Measurements from ENCODE around the gene RAB32.

Gene RAB32

GRCh38 chr6:146526192-146526591, 17.4 kb upstream of the RAB32 start:
- TF ChIP-seq REST (IDR thresholded peaks at IDR 0.05; ENCODE audit: insufficient read depth in 1 of 2, low read depth in 2 of 2, low read length in 2 of 2) (no peak), TAF1 (IDR thresholded peaks at IDR 0.05; ENCODE audit: borderline replicate concordance, insufficient read depth, low read length) (no peak), POLR2AphosphoS5 (IDR thresholded peaks at IDR 0.05; ENCODE audit: low read depth, low read length) (no peak), SIN3A (IDR thresholded peaks at IDR 0.05; ENCODE audit: borderline replicate concordance, insufficient read depth, low read length) (no peak), FOXP2 (optimal IDR thresholded peaks at IDR 0.05; ENCODE audit: borderline replicate concordance, extremely low read depth, extremely low read length, insufficient read depth) (no peak)

DNA sequence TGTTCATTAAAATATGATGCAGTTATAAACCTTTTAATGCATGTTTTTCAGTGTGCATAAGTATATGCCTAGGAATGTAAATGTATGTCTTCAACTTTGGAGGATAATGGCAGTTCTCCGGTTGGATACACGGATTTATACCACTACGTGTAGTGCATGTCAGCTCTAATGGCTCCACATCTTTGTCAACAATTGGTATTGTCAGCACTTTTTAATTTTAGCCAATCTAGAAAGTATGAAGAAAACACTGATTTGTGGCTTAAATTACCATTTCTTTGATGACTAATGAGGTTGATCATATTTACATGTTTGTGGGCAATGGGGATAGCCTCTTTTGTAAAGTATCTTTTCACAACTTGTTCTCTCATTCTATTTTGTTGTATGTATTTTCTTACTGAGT, 10.9 kb upstream of the RAB32 start:
- TF ChIP-seq TAF1 (IDR thresholded peaks at IDR 0.05; ENCODE audit: borderline replicate concordance, insufficient read depth, low read length) (no peak), SIN3A (IDR thresholded peaks at IDR 0.05; ENCODE audit: borderline replicate concordance, insufficient read depth, low read length) (no peak), FOXP2 (optimal IDR thresholded peaks at IDR 0.05; ENCODE audit: borderline replicate concordance, extremely low read depth, extremely low read length, insufficient read depth) (no peak), REST (IDR thresholded peaks at IDR 0.05; ENCODE audit: insufficient read depth in 1 of 2, low read depth in 2 of 2, low read length in 2 of 2) (no peak), POLR2AphosphoS5 (IDR thresholded peaks at IDR 0.05; ENCODE audit: low read depth, low read length) (no peak)

DNA sequence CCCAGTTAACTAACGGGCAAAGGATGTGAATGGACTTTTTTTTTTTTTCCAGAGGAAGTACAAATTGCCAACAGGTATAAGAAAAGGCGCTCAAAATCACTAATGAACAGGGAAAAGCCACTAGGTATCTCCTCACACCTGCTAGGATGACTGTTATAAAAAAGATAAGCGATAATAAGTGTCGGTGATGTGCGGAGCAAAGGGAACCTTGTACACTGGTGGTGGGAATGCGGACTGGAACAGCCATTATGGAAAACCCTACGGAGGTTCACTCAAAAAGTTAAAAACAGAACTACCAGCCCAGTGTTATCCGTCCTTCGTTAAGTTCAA, 787 bp upstream of the RAB32 start:
- no peak for TF ChIP-seq POLR2AphosphoS5 (IDR thresholded peaks at IDR 0.05; ENCODE audit: low read depth, low read length)

GRCh38 chr6:146543940-146544615, 445 bp downstream of the RAB32 start:
- no peak for TF ChIP-seq REST (IDR thresholded peaks at IDR 0.05; ENCODE audit: insufficient read depth in 1 of 2, low read depth in 2 of 2, low read length in 2 of 2)
- TF ChIP-seq SIN3A (IDR thresholded peaks at IDR 0.05; ENCODE audit: borderline replicate concordance, insufficient read depth, low read length), result no peak
- TF ChIP-seq POLR2AphosphoS5 (IDR thresholded peaks at IDR 0.05; ENCODE audit: low read depth, low read length), result no peak
- TF ChIP-seq FOXP2 (optimal IDR thresholded peaks at IDR 0.05; ENCODE audit: borderline replicate concordance, extremely low read depth, extremely low read length, insufficient read depth), result no peak
- TF ChIP-seq TAF1 (IDR thresholded peaks at IDR 0.05; ENCODE audit: borderline replicate concordance, insufficient read depth, low read length), result no peak

DNA sequence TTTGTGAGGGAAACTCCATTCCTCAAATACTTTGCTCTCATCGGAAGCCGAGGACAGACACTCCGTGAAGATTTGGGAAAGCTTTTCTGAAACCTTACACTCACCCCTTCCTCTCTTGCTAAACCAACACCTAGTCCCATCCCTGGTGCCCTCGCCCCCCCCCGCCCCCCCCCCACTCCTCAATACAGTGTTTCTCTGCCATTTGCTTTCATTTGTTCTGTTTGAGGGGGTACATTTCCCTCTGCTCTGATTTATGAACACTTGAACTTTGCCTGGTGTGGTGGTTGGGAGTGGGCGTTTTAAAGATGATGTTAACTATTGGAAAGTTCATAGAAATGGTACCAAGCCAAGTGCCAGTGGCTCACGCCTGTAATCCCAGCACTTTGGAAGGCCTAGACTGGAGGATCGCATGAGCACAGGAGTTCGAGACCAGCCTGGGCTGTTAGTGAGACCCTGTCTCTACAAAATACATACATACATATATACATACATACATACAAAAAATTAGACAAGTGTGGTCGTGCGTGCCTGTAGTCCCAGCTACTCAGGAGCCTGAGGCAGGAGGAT, 1.1 kb downstream of the RAB32 start:
- no peak for TF ChIP-seq TAF1 (IDR thresholded peaks at IDR 0.05; ENCODE audit: borderline replicate concordance, insufficient read depth, low read length)
- no peak for TF ChIP-seq FOXP2 (optimal IDR thresholded peaks at IDR 0.05; ENCODE audit: borderline replicate concordance, extremely low read depth, extremely low read length, insufficient read depth)
- TF ChIP-seq SIN3A (IDR thresholded peaks at IDR 0.05; ENCODE audit: borderline replicate concordance, insufficient read depth, low read length), result no peak
- TF ChIP-seq REST (IDR thresholded peaks at IDR 0.05; ENCODE audit: insufficient read depth in 1 of 2, low read depth in 2 of 2, low read length in 2 of 2), result no peak
- TF ChIP-seq POLR2AphosphoS5 (IDR thresholded peaks at IDR 0.05; ENCODE audit: low read depth, low read length), result no peak

All from PFSK-1 (cell line).